Activated CD4-positive, alpha-beta T cell treated with anti-CD3 and anti-CD28 coated beads, Interleukin-2, amount 50 U/mL, for 16 hours (primary cell): ENCODE results near the gene SCNN1A.

ENCODE experiments used
- DNase-seq: peaks from one replicate; pipeline ENCODE4 v3.0.0-alpha.2; 2020

The SCNN1A gene

DNA sequence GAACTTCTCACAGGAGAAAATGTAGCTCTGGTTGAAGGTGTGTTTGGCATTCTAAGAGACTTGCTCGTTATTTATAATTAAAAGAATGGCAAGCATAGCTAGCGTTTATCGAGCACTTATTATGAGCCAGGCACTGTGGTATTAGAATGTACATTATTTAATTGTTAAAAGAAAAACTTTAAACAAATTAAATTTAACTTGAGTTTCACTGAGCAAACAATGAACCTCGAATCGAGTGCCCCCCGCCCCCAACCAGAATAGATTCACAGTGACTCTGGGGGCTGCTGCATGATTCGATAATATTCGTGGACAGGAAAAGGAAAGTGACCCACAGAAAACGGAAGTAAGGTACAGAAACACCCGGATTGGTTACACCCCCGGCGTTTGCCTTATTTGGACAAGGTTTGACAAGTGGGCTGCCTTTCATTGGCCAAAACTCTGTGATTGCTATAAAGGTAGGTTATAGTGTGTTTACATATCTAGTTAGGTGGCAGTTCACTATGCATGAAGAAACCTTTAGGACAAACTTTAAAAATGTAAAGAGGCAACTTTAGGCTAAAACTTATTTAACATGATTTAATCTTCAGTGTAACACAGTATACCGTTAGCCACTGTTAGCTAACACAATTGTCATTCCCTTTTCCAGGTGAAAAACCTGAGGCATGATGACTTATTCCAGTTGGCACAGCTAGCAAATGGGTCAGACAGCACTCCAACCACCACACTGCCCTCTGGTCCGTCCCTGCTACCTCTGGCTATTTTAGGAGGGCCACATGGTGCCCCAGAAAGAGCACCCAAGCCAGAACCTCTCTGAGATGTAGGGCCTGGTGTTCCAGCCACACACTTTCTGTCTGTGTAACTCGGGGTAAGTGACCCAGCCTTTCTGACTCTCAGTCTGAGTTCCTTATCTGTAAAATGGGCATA is 7.1 kb downstream of the SCNN1A start:
- DNase-seq = no peak

DNA sequence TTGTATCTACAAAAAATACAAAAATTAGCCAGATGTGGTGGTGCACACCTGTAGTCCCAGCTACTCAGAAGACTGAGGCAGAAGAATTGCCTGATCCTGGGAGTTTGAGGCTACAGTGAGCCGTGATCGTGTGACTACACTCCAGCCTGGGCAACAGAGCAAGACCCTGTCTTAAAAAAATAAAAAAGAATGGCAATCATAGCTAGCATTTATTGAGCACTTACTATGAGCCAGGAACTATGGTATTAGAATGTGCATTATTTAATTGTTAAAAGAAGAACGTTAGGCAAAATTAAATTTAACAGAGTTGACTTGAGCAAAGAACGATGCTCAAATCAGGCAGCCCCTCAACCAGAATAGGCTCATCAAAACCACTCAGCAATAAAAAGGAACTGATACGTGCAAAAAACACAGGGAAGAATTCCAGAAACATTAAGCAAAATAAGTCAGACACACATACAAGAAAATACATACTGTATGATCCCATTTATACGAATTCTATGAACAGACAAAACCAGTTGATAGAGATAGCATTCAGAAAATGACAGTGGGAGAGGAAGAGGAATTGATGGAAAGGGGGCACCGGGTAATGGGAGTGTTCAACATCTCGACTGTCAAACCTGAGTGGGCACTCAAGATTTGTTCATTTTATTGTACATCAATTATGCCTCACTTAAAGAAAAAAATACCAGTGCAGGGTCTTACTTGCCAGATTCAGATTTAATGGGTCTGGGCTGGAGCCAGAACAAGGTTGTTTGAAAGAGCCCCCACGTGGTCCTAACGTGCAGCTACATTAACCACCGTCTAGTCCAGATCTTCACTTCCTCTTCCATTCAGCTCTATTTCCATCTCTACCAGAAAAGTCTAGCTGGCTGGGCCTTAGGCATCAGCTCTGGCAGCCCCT is 8.0 kb downstream of the SCNN1A start:
- DNase-seq = peak; percentile 44

DNA sequence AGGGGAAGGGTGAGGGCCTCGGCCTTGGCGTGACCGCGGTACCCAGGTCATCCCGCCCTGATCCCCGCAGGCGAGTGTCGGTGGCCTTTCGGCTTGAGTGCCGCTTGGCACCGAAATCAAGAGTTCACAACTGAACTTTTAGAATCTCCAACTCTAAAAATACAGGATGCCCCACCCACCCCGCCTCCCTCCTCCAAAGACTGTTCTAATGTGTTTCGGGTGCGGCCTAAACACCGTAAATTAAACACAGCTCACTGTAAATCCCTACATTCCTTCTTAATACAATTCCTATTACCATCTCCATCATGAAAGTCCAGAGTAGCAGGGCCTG is 11.4 kb downstream of the SCNN1A start:
- DNase-seq = no peak

DNA sequence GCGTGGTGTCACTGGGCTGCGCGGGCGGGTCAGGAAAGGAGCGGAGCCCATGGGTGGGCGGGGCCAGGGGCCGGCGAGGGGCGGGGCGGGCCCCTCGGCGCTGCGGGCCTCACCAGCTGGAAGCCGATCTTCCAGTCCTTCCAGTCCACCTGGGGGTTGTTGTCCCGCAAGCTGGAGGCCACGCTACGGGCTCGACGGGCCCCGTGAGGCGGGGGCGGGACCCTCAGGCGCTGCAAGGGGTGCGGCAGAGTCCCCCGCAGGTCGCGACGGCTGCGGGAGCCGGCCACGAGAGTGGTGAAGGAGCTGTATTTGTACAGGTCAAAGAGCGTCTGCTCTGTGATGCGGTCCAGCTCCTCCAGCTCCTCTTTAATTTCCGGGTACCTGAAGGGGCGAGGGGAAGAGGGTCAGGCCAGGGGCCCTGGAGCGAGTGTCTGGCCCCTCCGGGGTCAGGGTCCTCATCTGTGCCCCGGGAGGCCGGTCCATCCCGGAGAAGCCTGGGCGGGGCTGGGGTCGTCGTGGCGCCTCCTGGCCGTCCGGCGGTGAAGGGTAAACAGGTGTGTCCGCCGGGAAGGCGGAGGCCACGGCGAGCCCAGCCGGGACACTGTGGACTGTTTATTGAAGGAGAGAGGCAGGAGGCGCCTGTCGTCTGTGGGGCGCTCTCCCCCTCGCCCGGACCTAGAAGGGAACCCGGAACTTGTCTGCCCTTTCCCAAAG is 11.9 kb downstream of the SCNN1A start:
- DNase-seq = peak; percentile 58

DNA sequence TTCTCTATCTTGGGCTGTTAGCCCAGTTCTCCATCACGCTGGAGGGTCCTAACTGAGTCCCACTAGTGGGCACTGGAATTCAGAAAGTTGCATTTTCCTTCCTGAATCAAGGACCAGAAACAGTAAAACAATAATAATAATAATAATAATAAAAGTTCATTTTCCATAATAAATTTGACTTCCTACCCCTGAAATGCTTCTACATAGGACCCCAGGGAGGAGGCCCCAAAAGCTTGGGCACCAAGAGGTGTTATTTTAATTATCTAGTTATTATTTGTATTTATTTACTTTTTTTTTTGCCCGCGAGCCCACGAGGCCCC is 12.4 kb downstream of the SCNN1A start:
- DNase-seq = no peak

DNA sequence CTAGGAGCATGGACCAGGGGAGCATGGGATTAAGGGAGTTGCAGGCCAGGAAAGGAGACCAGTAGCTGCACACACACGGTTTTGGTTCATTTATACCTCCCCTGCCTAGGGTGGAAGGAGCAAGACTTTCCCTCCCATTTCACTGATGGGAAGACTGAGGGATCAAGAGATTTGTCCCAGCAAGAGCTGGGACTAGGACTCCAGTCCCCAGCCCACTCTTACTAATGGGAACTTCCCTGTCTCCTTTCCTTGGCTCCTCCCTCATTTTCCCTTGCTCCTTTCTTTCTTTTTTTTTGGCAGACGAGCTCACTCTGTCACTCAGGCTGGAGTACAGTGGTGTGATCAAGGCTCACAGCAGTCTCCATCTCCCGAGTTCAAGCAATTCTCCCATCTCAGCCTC is 13.0 kb downstream of the SCNN1A start:
- no peak for DNase-seq

DNA sequence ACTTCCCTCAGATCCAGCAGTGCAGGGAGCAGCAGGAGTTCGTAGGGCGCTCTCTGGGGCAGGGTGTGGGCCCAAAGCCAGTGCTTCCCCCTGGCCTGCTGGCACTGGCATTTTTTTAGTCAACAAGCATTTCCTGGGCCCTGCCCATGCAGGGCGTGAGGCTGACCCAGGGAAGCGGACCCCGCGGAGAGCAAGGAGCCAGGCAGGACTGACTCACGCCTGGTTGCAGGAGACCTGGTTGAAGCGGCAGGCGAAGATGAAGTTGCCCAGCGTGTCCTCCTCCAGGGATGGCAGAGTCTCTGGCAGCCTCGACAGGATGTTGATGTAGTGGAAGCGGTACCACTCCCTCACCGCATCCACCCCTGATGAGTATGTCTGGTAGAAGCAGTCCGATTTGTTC is 13.5 kb downstream of the SCNN1A start:
- DNase-seq = no peak

DNA sequence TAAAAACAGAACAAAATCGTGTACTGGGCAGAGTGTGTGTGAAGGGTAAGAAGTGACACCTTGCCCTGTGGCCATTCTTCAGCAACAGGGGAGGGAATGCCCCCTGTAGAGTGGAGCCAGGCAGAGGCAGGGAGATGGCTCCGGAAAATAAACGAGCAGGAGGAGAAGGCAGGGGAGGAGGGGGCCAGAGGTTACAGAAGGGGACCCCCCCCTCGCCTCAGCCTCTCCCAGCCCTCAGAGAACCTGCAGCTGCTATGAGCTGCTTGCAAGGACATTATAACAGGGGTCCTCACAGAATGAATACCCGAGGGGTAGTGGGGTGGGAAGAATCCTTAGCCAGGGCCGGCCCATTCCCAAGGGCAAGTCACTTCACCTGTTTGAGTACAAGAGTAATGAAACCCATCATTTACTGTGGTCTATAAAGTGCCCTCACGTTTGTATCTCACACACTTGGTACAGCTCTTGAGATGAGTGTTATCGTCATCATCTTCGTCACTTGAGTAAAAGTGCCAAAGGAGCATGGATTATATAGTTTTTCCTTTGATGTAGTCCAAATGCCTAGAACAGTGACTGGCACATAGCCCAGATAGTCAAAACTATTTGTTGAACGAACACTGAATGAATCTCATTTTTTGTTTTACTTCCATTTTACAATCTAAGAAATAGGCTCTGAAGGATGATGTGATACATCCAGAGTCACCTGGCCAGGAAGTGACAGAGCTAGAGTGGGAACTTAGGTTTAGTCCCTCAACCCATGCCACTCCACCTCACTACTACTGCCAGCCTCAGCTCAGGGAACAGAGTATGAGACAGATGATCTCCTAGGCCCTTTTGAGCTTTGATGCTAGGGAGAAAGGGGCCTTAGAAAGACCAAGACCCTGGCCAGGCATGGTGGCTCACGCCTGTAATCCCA is 14.5 kb downstream of the SCNN1A start:
- DNase-seq = no peak

DNA sequence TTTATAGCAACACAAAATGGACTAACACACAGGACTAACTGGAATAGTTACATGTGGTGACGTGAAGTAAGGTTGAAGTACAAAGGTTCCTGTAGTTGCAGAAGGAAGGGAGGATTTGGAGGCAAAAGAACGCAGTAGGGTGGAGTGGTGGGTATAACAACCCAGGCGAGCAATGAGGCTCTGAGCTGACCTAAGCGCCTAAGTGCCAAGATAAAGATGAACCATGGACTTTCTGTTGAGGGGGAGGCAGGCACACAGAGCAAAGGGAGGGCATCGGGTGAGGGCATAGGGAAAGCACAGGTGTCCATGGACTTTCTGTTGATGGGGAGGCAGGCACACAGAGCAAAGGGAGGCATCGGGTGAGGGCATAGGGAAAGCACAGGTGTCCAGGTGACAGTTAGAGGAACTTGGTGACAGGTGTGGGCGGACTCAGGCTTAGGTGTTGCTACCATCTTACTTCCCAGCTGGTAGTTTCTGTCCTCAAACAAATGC is 15.2 kb downstream of the SCNN1A start:
- no peak for DNase-seq

DNA sequence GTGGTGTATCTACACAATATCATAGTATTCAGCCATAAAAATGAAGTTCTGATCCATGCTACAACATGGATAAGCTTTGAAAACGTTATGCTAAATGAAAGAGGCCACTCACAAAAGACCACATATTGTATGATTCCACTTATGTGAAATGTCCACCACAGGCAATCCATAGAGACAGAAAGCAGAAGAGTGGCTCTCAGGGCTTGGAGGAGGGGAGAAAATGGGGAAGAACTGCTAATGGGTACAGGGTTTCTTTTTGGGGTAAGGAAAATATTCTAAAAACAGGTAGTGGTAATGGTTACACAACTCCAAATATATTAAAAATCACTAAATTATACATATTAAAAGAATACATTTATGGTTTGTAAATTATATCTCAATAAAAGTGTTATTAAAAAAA is 16.5 kb downstream of the SCNN1A start:
- DNase-seq = no peak

DNA sequence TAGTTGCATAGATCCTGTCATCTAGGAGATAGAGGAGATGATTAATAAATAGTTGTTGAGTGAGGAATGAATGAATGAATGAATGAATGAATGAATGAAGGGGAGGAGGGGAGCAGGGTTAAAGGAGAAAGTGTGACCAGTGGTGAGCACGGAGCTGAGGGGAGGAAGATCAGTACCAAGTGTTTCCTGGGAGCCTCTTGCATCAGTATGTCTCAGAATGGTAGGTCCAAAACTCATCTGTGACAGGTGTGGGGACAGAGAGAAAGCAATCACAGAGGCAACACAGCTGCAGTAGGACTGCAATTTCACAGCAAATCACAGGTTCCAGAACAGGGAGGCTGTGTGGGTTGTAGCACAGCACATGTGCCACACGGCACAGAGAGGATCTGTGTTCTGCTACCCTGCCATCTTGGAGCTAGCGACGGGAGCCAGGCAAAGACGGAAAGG is 19.0 kb downstream of the SCNN1A start:
- no peak for DNase-seq

DNA sequence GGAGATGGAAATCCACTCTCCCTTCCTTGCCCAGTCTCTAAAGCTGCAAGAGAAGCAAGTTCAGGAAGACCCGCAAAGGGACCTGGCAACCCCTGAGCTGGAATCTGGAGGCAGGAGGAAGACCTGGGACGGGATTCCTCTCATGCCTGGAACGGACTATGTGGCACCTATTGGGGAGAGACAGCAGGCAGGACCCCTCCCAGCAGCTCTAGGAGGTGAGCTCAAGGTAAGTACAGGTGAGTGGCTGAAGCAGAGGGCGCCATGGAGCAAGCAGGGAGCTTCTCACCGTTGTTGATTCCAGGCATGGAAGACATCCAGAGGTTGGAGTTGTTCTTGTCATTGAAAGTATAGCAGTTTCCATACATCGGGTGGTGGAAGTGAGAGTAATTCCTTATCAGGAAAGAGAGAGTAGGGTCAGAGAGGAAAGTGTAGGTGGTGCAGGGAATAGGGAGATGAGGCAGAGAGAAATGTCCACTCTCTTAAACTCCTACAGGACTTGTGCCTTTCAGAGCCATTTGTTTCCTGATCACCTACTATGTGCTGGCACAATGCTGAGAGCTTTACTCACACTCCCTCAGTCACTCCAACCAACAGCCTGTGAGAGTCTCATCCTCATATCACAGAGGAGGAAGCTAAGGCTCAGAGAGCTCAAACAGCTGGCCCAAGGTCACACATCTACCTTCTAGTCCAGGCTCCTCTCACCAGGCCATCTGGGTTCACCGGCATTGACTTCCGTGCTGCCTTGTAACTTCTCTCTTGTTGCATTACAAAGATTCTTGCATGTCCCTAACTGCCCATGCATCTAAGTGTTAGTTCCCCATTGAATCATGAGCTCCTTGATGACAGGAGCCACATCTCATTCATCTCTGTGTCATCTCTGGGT is 19.6 kb downstream of the SCNN1A start:
- DNase-seq = no peak

DNA sequence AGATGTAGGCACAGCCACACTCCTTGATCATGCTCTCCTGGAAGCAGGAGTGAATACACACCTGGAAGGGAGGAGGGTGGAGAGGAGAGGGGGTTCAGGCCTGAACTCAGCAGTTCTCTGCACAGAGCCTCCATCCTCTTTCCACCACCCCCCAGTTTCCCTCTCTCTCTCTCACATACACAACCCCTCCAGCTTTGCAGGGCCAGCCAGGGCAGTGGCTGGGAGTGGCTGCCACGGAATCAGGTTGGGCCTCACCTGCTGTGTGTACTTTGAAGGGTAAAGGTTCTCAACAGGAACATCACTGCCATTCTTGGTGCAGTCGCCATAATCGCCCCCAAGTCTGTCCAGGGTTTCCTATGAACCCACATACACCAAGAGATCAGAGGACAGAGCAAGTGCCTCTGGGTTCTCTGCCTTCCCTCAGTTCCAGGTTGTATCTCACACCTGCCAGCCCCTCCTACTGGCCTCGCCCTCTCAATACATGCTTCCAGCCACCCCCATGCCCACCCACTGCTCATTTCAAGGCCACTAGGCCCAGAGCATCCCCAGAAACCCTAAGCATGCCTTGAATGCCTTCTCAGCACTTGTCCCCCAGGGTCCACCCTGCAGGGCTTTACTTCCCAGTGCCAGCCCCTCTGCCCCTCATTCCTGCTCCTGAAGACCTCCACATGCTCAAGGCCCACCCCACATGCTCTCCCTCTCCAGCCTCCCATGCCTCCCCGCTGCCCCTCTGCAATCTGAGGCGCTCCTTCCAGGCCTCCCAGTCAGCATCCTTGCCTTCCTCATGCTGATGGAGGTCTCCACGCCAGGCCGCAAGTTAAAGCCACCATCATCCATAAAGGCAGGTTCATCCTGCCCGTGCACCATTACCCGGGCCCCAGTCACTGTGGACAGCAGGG is 20.6 kb downstream of the SCNN1A start:
- DNase-seq = no peak

DNA sequence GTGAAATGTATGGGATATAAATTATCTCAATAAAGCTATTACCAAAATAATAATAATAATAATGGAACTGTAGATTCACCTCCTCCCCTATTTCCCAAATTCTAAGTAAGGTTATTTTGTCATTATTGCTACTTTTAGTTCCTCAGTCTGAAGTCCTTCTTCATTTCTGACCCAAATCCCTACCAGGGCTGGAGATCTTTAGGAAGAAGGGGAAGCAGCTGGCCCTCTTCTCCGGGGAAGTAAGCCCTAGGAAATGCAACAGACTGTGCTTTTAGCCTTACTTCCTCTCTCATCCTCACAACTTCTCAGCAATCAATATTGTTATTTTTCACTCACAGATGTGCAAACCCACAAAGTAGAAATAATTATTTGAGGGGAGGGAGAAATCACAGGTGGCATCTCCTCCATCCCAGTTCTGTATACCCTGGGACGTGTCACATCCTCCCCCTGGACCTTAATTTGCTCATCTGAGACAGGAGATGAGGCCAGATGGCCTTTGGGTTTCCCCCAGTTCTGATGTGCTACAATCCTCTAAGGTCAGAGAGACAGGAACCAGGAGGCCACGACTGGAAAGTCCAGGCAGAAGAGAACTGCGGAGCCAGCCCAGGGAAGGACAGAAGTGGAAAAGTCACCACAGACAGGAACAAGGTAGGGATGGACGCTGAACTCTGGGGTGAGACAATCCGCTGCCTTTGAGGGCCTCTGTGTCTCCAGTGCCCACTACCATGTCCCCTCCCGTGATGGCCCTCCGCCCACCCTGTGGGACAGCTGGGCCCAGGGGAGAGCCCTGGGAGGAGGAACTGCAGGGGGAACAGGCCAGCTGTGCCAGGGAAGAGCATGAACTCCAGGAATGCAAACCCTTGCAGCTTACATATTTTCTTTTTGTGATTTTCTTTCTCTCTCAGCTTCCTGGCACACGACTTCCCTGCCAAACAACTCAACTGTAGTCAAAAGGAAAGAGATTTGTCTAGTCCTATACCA is 22.9 kb downstream of the SCNN1A start:
- no peak for DNase-seq

DNA sequence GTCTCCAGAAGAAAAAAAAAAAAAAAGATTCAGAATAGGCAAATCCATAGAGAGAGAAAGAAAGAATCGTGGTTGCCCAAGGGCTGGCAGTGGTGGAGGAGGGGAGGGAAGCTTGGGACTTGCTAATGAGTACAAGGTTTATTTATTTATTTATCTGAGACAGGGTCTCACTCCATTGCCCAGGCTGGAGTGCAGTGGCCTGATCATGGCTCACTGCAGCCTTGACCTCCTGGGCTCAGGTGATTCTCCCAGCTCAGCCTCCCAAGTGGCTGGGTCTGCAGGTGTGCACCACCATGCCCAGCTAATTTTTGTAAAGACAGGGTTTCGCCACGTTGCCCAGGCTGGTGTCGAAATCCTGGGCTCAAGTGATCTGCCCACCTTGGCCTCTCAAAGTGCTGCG is 23.7 kb downstream of the SCNN1A start:
- DNase-seq = no peak

DNA sequence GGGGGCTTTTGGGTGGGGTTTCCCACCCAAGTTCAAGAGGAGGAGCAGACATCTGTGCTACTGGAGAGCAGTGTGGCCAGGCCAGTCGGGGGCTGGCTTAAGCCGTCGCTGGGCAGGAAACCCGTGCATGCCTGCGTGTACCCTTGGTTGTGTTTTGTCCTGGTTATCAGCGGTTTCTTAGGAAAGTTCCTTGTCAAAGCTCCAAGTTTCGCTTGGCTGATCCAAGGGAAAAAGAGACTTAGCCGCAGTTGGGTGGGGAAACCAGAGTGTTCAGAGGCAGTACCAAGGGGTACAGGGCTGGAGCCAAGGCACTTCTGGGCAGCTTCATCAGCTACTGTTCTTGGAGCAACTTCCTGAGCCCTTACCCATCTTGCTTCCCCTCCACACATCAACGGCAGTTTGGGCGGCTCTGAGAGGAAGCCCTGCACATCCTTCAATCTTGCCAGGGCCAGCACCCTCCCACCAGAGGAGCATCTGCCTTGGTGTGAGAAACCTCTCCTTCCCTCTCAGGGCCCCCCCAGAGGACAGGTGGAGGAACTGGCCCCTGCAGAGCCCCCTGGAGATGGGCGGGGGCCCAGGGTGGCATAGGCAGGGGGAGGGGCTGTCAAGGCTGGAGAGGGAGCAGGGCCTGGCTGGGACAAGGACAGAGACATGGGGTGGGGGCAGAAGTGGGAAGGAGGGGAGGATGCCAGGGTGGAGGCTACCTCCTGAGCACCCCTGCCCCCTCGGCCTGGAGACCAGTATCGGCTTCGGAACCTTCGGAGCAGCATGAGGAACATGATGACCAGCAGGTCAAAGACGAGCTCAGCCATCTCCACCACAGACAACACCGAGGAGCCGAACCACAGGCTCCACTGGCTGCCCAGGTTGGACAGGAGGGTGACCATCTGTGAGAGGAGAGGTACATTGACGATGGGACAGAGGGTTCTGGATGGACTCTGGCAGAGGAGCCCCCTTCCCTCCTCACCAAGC is 27.7 kb downstream of the SCNN1A start:
- DNase-seq = no peak

DNA sequence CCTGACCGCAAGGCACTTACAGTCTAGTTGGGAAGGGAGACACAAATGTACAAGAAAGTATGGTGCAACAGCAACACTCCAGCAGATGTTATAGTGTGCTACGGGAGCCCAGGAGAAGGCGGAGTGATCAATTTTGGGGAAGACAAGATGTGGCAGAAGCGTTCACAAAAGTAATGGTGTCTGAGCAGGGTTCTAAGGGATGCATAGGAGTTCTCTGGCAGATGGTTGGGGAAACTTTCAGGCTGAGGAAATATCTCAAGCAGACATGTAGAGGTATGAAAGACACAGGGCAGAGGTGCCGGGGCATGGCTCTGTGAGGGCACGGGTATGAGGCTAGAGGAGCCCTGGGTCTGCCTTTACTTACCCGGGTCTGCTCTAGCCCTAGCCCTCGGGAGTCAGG is 28.4 kb downstream of the SCNN1A start:
- no peak for DNase-seq
